K562 (cell line): ENCODE data around the gene PACSIN3. TPM values are rescaled to one million over a fixed set of nuclear protein-coding genes. Genes with fewer than 3 reads are reported as not detected.

ENCODE experiments used
- ATAC-seq: fragments of 200-7000 bp; cut with Tn5 transposase; 3 replicates; pipeline ENCODE4 v1.9.1; 2020; ENCODE audit warnings: moderate library complexity
- BruUV-seq: library from RNA; stranded (reverse); fragments of 400-500 nt; replicated peaks from 2 replicates; lab custom pipeline; 2021; lab: Mats Ljungman, UMichigan
- CTCF ChIA-PET: fragments of 300-600 bp; formaldehyde crosslinking; extraction: SDS; loops from one replicate; lab custom pipeline; 2021; ENCODE audit warnings: low intra/inter-chr PET ratio; lab: Yijun Ruan, JAX
- POLR2A ChIA-PET: fragments of 300-600, 350-650 bp; sonication (Branson Sonifier 250); formaldehyde crosslinking; extraction: SDS; loops from one replicate; lab custom pipeline; 2021; ENCODE audit warnings: antibody characterized with exemption, inconsistent platforms; lab: Yijun Ruan, JAX
- DNase-seq, 4 experiments: peaks; one replicate each; pipeline versions ENCODE4 v3.0.0 to v3.0.0-alpha.2; 2011 to 2018; ENCODE audit warnings: low spot score in 3 of 4, mixed read lengths in 3 of 4; ENCODE audit errors: extremely low read depth in 1 of 4
- FAIRE-seq: peaks from 2 replicates; lab custom pipeline; 2011; peaks lifted over from hg19 to GRCh38; lab: Jason Lieb, UNC
- H2AFZ ChIP-seq: 2 replicates; pipeline ENCODE4 v1.6.0; 2011; ENCODE audit warnings: low read depth, low read length, control low read depth, inconsistent platforms
- H3K27ac ChIP-seq: fragments of 200-600 bp; 3 replicates; pipeline ENCODE4 v1.8.0; 2011; ENCODE audit warnings: low read depth, mild to moderate bottlenecking, control low read depth, inconsistent platforms, low read length, moderate library complexity, mixed read lengths; ENCODE audit errors: extremely low read depth
- H3K27me3 ChIP-seq, 2 experiments: fragments of 300-600 bp in 1 of 2; 2 replicates in 1 of 2; 3 replicates in 1 of 2; pipeline versions ENCODE4 v1.6.0 to v1.8.0; 2011; ENCODE audit warnings: inconsistent platforms in 2 of 2, low read length in 2 of 2, mild to moderate bottlenecking in 1 of 2, mixed read lengths in 1 of 2, moderate library complexity in 1 of 2; ENCODE audit not compliant: control insufficient read depth in 2 of 2, insufficient read depth in 2 of 2
- H3K36me3 ChIP-seq: fragments of 300-600 bp; 3 replicates; pipeline ENCODE4 v1.8.0; 2011; ENCODE audit warnings: mild to moderate bottlenecking, low read length, inconsistent platforms; ENCODE audit not compliant: control insufficient read depth, insufficient read depth
- H3K4me1 ChIP-seq, 2 experiments: fragments of 200-600 bp in 1 of 2; replicated peaks in 1 of 2; 2 replicates in 1 of 2; 3 replicates in 1 of 2; pipeline versions ENCODE4 v1.5.1 to v1.8.0; 2011; ENCODE audit warnings: inconsistent platforms in 2 of 2, low read length in 2 of 2, mild to moderate bottlenecking in 1 of 2, mixed read lengths in 1 of 2, moderate library complexity in 1 of 2; ENCODE audit not compliant: control insufficient read depth in 2 of 2, insufficient read depth in 2 of 2
- H3K4me2 ChIP-seq: 2 replicates; pipeline ENCODE4 v1.6.1; 2011; ENCODE audit warnings: low read length, control low read depth, inconsistent platforms, mixed read lengths; ENCODE audit not compliant: insufficient read depth
- H3K4me3 ChIP-seq: fragments of 200-600 bp; sonication (generic), shearing (Covaris generic); 2 replicates; pipeline ENCODE4 v1.5.1; 2016; ENCODE audit warnings: control low read depth, inconsistent platforms
- H3K79me2 ChIP-seq: fragments of 200-600 bp; 3 replicates; pipeline ENCODE4 v1.8.0; 2011; ENCODE audit warnings: low read length, inconsistent platforms; ENCODE audit not compliant: control insufficient read depth, insufficient read depth
- H3K9ac ChIP-seq, 2 experiments: 2 replicates each; pipeline versions ENCODE4 v1.6.0 to v1.6.1; 2011; ENCODE audit warnings: low read depth in 2 of 2, low read length in 2 of 2, control low read depth in 1 of 2, inconsistent platforms in 1 of 2, mild to moderate bottlenecking in 1 of 2, mixed read lengths in 1 of 2; ENCODE audit not compliant: insufficient read depth in 1 of 2
- H3K9me1 ChIP-seq: one replicate; pipeline ENCODE4 v1.6.0; 2011; ENCODE audit warnings: inconsistent platforms, mild to moderate bottlenecking, low read length, moderate library complexity; ENCODE audit not compliant: control insufficient read depth, insufficient read depth
- H3K9me3 ChIP-seq: replicated peaks from 2 replicates; pipeline ENCODE4 v1.5.1; 2011; ENCODE audit warnings: low read depth, low read length, inconsistent platforms; ENCODE audit not compliant: control insufficient read depth, insufficient read depth
- H4K20me1 ChIP-seq: replicated peaks from 2 replicates; pipeline ENCODE4 v1.6.1; 2011; ENCODE audit warnings: low read length, inconsistent platforms, mixed read lengths; ENCODE audit not compliant: control insufficient read depth, insufficient read depth
- BRCA1 ChIP-seq, 2 experiments: fragments of 450-650 bp in 1 of 2; sonication (generic) in 1 of 2; formaldehyde crosslinking in 1 of 2; IDR thresholded peaks; 2 replicates each; pipeline versions ENCODE4 v1.5.0 to v1.6.1; 2017 to 2020; ENCODE audit warnings: mild to moderate bottlenecking in 1 of 2, missing genetic modification reagents in 1 of 2
- CBFA2T3 ChIP-seq: fragments of 450-650 bp; IDR thresholded peaks from 2 replicates; pipeline ENCODE4 v1.6.1; 2017
- E2F6 ChIP-seq, 2 experiments: IDR thresholded peaks; 2 replicates each; pipeline ENCODE4 v1.6.1; 2011; ENCODE audit warnings: borderline replicate concordance in 1 of 2, control low read depth in 1 of 2, low read depth in 1 of 2, low read length in 1 of 2, mild to moderate bottlenecking in 1 of 2, mixed read lengths in 1 of 2, moderate library complexity in 1 of 2; ENCODE audit not compliant: insufficient read depth in 1 of 2, insufficient read length in 1 of 2, poor library complexity in 1 of 2, severe bottlenecking in 1 of 2; ENCODE audit errors: extremely low read depth in 1 of 2
- ESRRA ChIP-seq: fragments of 450-650 bp; IDR thresholded peaks from 2 replicates; pipeline ENCODE4 v1.6.1; 2014; ENCODE audit warnings: low read depth, mild to moderate bottlenecking, moderate library complexity, borderline replicate concordance
- KAT8 ChIP-seq: fragments of 450-650 bp; IDR thresholded peaks from 2 replicates; pipeline ENCODE4 v1.6.1; 2016; ENCODE audit warnings: low read depth, mild to moderate bottlenecking
- MXI1 ChIP-seq: IDR thresholded peaks from 2 replicates; pipeline ENCODE4 v1.6.1; 2011; ENCODE audit warnings: low read depth, mild to moderate bottlenecking, improper control_type of control experiment, low read length
- POLR2AphosphoS5 ChIP-seq: IDR thresholded peaks from 2 replicates; pipeline ENCODE4 v1.6.1; 2011; ENCODE audit warnings: mild to moderate bottlenecking, low read depth, low read length, moderate library complexity; ENCODE audit not compliant: control insufficient read depth, insufficient read depth
- RBFOX2 ChIP-seq: fragments of 200-400 bp; formaldehyde crosslinking; IDR thresholded peaks from 2 replicates; pipeline ENCODE4 v1.6.1; 2017; ENCODE audit warnings: low read depth, mild to moderate bottlenecking, low read length, moderate library complexity
- ZNF318 ChIP-seq, 2 experiments: fragments of 450-650 bp; IDR thresholded peaks; 2 replicates each; pipeline ENCODE4 v1.6.1; 2016; ENCODE audit warnings: mild to moderate bottlenecking in 2 of 2, borderline replicate concordance in 1 of 2, low read depth in 1 of 2, moderate library complexity in 1 of 2
- WGBS: fragments of 100-300 bp; shearing (Covaris generic); methylation state at CpG from one replicate; pipeline ENCODE4 v1.1.6; 2016; ENCODE audit warnings: low coverage, mixed read lengths; ENCODE audit not compliant: insufficient coverage; ENCODE audit errors: missing lambda C conversion rate; 5-methylcytosine and 5-hydroxymethylcytosine counted together
- in situ Hi-C: fragments of 300-500 bp; cut with MboI; formaldehyde crosslinking; loops from 4 replicates; pipeline ENCODE4 v1.15.0; 2018; ENCODE audit warnings: inconsistent platforms, mixed read lengths
- intact Hi-C: fragments of 100-400 bp; cut with micrococcal nuclease; formaldehyde crosslinking; loops from 2 replicates; pipeline ENCODE4 v1.14.2; 2022
- polyA plus RNA-seq, 8 experiments: library from polyadenylated mRNA; depleted of rRNA in 4 of 8; stranded (reverse) in 5 of 8; unstranded in 3 of 8; fragments of >200 nt; fragmentation: Nextera tagmentation in 2 of 8; fragmentation: Illumina TruSeq in 1 of 8; extraction: Ambion mirVana in 2 of 8; extraction: Trizol in 1 of 8; gene quantifications; 2 replicates each; pipeline versions ENCODE4 v1.2.1 to v1.2.3, GENCODE V29; 2011 to 2014; ENCODE audit warnings: inconsistent platforms in 1 of 8, missing spikeins in 1 of 8
- total RNA-seq, 7 experiments: library from RNA; depleted of rRNA in 6 of 7; stranded (reverse); fragments of >200 nt in 6 of 7; fragmentation: Illumina TruSeq in 2 of 7; extraction: Trizol in 2 of 7; gene quantifications; 2 replicates each; pipeline versions ENCODE4 v1.2.1 to v1.2.3, GENCODE V29; 2011 to 2021; ENCODE audit warnings: low replicate concordance in 1 of 7

Gene PACSIN3
- total and polyA plus RNA-seq, 9 of the 15 experiments (the other 6 are each of a cell fraction or from before 2014, with no cell fraction given): 0.13 to 18.1 (median 7.1) TPM

GRCh38 chr11:47176328-47177228, 9.7 kb downstream of the PACSIN3 start, which contains the start of gene ARFGAP2:
ARFGAP2 (minus strand) TSS chr11:47176879; CDS start chr11:47176853, 26 bp downstream.
- in situ Hi-C loops: loop anchor here (10.0 kb wide), 1 partner anchor 168 kb away; no protein-coding TSS in a partner anchor
- Histone ChIP-seq H3K36me3 (peaks cover 50% of the 10 kb centered on the region), H3K9me1 (peaks cover 3% of the 10 kb centered on the region), H3K79me2 (peaks cover 50% of the 10 kb centered on the region), H3K4me1 (peaks cover 16 to 32% of the 10 kb centered on the region in 2 experiments), H3K4me3 (peak within 1 kb of the TSS; percentile 89), H4K20me1 (peaks cover 6% of the 10 kb centered on the region; the same call in 1 of the 2 replicates), H3K27me3 (no peaks in the 10 kb centered on the region), H3K9me3 (no peaks in the 10 kb centered on the region), H3K27ac (peak within 1 kb of the TSS; percentile 97), H3K9ac (peak within 1 kb of the TSS; percentile 97 to 99), H2AFZ (peak within 1 kb of the TSS; percentile 97), H3K4me2 (peak within 1 kb of the TSS; percentile 100)
- WGBS: under 1% methylated on average over 73 of the region's 89 CpGs
- DNase-seq (peak; percentile 97 to 100 (median 98)), ATAC-seq (peak; percentile 97), FAIRE-seq (peak; percentile 95)
- TSS peak; percentile 69 for BruUV-seq
- intact Hi-C loops: loop anchor here (1.0 to 2.0 kb wide), 5 partner anchors 72 to 278 kb away; partner anchors contain the start of genes ACP2 and SLC39A13
- ChIA-PET CTCF (interaction anchor here (1.9 kb wide), 1 partner anchor 179 kb away, joined by 10 read pairs; no protein-coding TSS in a partner anchor), POLR2A (interaction anchor here (0.8 to 0.9 kb wide), 2 partner anchors 11 to 16 kb away, joined by 3 read pairs; no protein-coding TSS in a partner anchor)
- TF ChIP-seq BRCA1 (IDR thresholded peaks at IDR 0.05): no peak
- TF ChIP-seq BRCA1 (CRISPR knock-in tag; IDR thresholded peaks at IDR 0.05): peak; percentile 84; the same call in 1 of the 2 replicates
- TF ChIP-seq POLR2AphosphoS5: peak; percentile 45
- peak; percentile 73 to 79 for TF ChIP-seq E2F6 (IDR thresholded peaks at IDR 0.05; ENCODE audit: borderline replicate concordance in 1 of 2, extremely low read depth in 1 of 2, insufficient read depth in 1 of 2, insufficient read length in 1 of 2, low read depth in 1 of 2, low read length in 1 of 2, poor library complexity in 1 of 2, severe bottlenecking in 1 of 2)
- TF ChIP-seq RBFOX2: peak; percentile 90
- no peak for TF ChIP-seq KAT8
- peak; percentile 73; the same call in 1 of the 2 replicates for TF ChIP-seq ESRRA
- TF ChIP-seq ZNF318 (IDR thresholded peaks at IDR 0.05; ENCODE audit: borderline replicate concordance in 1 of 2, low read depth in 1 of 2): no peak
- no peak for TF ChIP-seq CBFA2T3
- TF ChIP-seq MXI1: 0 out of 2 replicates have a peak, but pooled peaks have one; percentile 40
